Prostate gland (tissue), 2 donors: ENCODE results near the gene TPBG.

Source experiments
- CTCF ChIP-seq, 4 experiments: fragments of 200-600 bp in 2 of 4; fragments of 450-650 bp in 2 of 4; sonication (generic) in 2 of 4; IDR thresholded peaks; 1 replicate in 3 of 4; 2 replicates in 1 of 4; pipeline ENCODE4 v1.5.1; 2016 to 2019; ENCODE audit warnings: antibody characterized with exemption in 4 of 4, mild to moderate bottlenecking in 2 of 4, moderate library complexity in 2 of 4
- POLR2AphosphoS5 ChIP-seq: sonication (generic); formaldehyde crosslinking; IDR thresholded peaks from one replicate; pipeline ENCODE4 v1.6.1; 2017; ENCODE audit warnings: antibody characterized with exemption

- TF ChIP-seq POLR2AphosphoS5 (no peak), CTCF (IDR thresholded peaks at IDR 0.05) (no peak)
These were observed 52.2 kb downstream of the TPBG start for GRCh38 chr6:82415820-82416219.
